ENCODE data around the gene ASB10.

Gene ASB10

DNA sequence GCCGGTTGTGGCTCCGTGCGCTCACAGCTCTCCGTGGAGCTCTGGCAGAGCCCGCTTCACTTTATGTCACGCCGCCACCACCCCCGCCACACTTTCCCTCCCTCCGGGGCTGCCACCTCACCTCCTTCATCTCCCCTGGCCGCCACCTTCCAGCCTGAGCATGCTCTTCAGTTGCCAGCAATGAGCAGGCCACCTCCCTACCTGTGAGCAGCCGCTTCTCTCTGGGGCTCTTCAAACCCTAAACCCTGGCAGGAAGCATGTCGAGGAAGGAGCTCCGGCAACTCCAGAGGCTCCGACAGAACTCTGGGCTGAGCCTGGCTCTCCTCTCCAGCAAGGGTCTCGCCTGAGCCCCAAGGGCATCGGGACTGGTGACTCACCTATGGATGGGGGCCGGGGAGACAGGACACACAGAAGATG, 56.3 kb downstream of the ASB10 start:
- Histone ChIP-seq H3K4me3 (ENCODE audit: insufficient read depth, low read length, poor library complexity, severe bottlenecking) (no peak overlapping the region), H3K36me3 (ENCODE audit: low read length) (no peaks in the 10 kb centered on the region), H3K9ac (ENCODE audit: low read length) (no peak overlapping the region), H3F3A (ENCODE audit: insufficient read depth) (no peaks in the 10 kb centered on the region), H3K27ac (ENCODE audit: low read depth, low read length) (no peak overlapping the region), H4K20me1 (ENCODE audit: low read depth, low read length) (no peaks in the 10 kb centered on the region), H2AFZ (ENCODE audit: low read depth, low read length, severe bottlenecking) (no peak overlapping the region), H3K9me3 (ENCODE audit: insufficient read depth, low read length) (no peaks in the 10 kb centered on the region), H3K27me3 (ENCODE audit: low read length) (no peaks in the 10 kb centered on the region), H3K79me2 (ENCODE audit: insufficient read depth, low read length) (no peaks in the 10 kb centered on the region), H3K4me2 (ENCODE audit: low read depth, low read length, poor library complexity, severe bottlenecking) (no peak overlapping the region), H3K9me2 (replicated peaks; ENCODE audit: insufficient read depth, low read length) (no peaks in the 10 kb centered on the region)
- TF ChIP-seq, protein P1, sequence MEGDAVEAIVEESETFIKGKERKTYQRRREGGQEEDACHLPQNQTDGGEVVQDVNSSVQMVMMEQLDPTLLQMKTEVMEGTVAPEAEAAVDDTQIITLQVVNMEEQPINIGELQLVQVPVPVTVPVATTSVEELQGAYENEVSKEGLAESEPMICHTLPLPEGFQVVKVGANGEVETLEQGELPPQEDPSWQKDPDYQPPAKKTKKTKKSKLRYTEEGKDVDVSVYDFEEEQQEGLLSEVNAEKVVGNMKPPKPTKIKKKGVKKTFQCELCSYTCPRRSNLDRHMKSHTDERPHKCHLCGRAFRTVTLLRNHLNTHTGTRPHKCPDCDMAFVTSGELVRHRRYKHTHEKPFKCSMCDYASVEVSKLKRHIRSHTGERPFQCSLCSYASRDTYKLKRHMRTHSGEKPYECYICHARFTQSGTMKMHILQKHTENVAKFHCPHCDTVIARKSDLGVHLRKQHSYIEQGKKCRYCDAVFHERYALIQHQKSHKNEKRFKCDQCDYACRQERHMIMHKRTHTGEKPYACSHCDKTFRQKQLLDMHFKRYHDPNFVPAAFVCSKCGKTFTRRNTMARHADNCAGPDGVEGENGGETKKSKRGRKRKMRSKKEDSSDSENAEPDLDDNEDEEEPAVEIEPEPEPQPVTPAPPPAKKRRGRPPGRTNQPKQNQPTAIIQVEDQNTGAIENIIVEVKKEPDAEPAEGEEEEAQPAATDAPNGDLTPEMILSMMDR (IDR thresholded peaks at IDR 0.05; ENCODE audit: insufficient read depth, low read length, poor library complexity, severe bottlenecking), result no peak
- TF ChIP-seq EZH2phosphoT487 (conservative IDR thresholded peaks at IDR 0.05; ENCODE audit: low read length), result no peak

DNA sequence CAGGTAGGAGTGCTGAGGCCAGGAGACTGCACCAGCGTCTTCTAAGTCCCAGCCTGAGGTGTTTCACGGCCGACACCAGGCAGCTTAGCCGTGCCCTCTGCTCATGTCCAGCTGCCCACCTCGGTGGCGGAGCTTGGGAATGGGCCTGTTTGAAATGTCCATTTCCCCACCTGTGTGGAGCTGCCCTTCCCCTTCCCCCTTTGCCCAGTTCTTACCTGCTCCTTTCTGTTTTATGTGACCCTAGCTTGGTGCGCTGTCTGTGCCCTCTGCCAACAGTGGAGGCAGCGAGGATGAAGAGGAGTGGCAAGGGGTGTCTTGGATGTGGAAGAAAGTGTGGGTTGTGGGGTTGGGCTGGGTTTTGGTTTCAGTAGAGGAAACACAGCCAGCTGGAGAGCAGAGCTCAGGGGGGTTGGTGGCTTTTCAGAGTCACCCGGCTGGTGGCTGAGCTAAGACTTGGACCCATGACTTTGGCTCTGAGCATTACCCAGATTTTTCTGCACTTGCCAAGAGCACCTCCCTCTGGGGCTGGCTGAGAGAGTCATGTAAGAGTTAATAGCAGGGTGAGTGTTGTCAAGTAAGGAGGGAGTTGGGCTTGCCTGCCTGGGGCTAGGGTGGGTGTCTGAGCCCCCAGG, 57.0 kb downstream of the ASB10 start:
- Histone ChIP-seq H3K9me3 (ENCODE audit: insufficient read depth, low read length) (no peaks in the 10 kb centered on the region), H2AFZ (ENCODE audit: low read depth, low read length, severe bottlenecking) (no peak overlapping the region), H3K27ac (ENCODE audit: low read depth, low read length) (no peak overlapping the region), H3F3A (ENCODE audit: insufficient read depth) (no peaks in the 10 kb centered on the region), H3K9ac (ENCODE audit: low read length) (no peak overlapping the region), H3K27me3 (ENCODE audit: low read length) (no peaks in the 10 kb centered on the region), H3K4me3 (ENCODE audit: insufficient read depth, low read length, poor library complexity, severe bottlenecking) (no peak overlapping the region), H3K79me2 (ENCODE audit: insufficient read depth, low read length) (no peaks in the 10 kb centered on the region), H3K36me3 (ENCODE audit: low read length) (no peaks in the 10 kb centered on the region), H4K20me1 (ENCODE audit: low read depth, low read length) (no peaks in the 10 kb centered on the region), H3K9me2 (replicated peaks; ENCODE audit: insufficient read depth, low read length) (no peaks in the 10 kb centered on the region), H3K4me2 (ENCODE audit: low read depth, low read length, poor library complexity, severe bottlenecking) (no peak overlapping the region)
- TF ChIP-seq, protein P1 (IDR thresholded peaks at IDR 0.05; ENCODE audit: insufficient read depth, low read length, poor library complexity, severe bottlenecking), result no peak
- no peak for TF ChIP-seq EZH2phosphoT487 (conservative IDR thresholded peaks at IDR 0.05; ENCODE audit: low read length)

DNA sequence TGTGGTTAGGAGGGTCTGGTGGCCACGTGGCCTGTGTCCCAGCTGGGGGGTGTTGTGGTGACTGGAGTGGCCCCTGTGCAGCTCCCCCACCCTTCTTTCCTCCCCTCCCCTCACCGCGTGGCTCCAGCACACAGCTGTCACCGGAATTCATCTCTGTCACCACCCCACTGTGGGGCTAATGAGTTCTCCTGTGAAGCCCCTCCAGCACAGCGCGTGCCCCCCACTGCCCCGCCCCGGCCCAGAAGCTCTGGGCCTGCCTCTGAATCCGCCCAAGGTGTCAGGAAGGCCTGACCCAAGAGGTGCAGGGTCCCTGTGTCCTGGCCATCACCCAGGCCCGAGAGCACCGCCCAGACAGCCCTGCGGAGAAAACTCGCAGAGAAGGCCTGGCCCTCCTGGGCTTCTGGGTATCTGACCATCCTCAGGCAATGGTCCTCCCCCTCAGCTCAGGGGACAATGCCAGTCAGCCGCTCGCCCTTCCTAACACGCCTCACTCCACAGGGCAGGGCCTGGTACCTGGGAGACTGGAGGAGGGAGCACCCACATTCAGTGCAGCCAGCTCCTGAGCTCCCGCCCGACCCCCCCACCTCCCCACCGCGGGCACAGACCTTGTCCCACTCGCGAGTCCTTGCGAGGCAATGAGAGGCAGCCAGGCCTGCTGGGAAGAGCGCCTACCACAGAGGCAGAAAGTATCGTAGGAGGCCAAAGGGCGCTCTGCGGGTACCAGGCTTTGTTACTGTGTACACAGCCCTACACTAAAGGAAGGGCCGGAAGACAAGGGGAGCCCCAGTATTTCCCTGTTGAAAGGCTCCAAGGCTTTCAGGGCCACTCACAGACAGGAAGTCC, 57.7 kb downstream of the ASB10 start:
- no peak overlapping the region for H3K27ac ChIP-seq (ENCODE audit: low read depth, low read length)
- no peaks in the 10 kb centered on the region for H3K9me3 ChIP-seq (ENCODE audit: insufficient read depth, low read length)
- no peaks in the 10 kb centered on the region for H3K9me2 ChIP-seq (replicated peaks; ENCODE audit: insufficient read depth, low read length)
- TF ChIP-seq EZH2phosphoT487 (conservative IDR thresholded peaks at IDR 0.05; ENCODE audit: low read length), result no peak
- TF ChIP-seq, protein P1 (IDR thresholded peaks at IDR 0.05; ENCODE audit: insufficient read depth, low read length, poor library complexity, severe bottlenecking), result no peak
- H2AFZ ChIP-seq (ENCODE audit: low read depth, low read length, severe bottlenecking), result no peak overlapping the region
- H3K4me2 ChIP-seq (ENCODE audit: low read depth, low read length, poor library complexity, severe bottlenecking), result no peak overlapping the region
- no peak overlapping the region for H3K4me3 ChIP-seq (ENCODE audit: insufficient read depth, low read length, poor library complexity, severe bottlenecking)
- no peaks in the 10 kb centered on the region for H4K20me1 ChIP-seq (ENCODE audit: low read depth, low read length)
- no peaks in the 10 kb centered on the region for H3K79me2 ChIP-seq (ENCODE audit: insufficient read depth, low read length)
- no peaks in the 10 kb centered on the region for H3F3A ChIP-seq (ENCODE audit: insufficient read depth)
- H3K27me3 ChIP-seq (ENCODE audit: low read length), result no peaks in the 10 kb centered on the region
- no peak overlapping the region for H3K9ac ChIP-seq (ENCODE audit: low read length)
- no peaks in the 10 kb centered on the region for H3K36me3 ChIP-seq (ENCODE audit: low read length)

Measured in SU-DHL-6 (cell line).